GM18907 (cell line): ENCODE results near the gene PTGDR2.

Experiments used
- ATAC-seq: cut with Tn5 transposase; IDR thresholded peaks from one replicate; pipeline ENCODE4 v1.9.1; 2021; ENCODE audit warnings: mild to moderate bottlenecking, moderate library complexity; ENCODE audit not compliant: unreplicated experiment

Gene PTGDR2

GRCh38 chr11:60855726-60856633, at the start of gene PTGDR2:
PTGDR2 (minus strand) TSS chr11:60855950; CDS start chr11:60853722, 2,228 bp downstream.
- ATAC-seq = no peak

- no peak for ATAC-seq
Measured at GRCh38 chr11:60905047-60905446, 49.3 kb upstream of the PTGDR2 start.

GRCh38 chr11:60902625-60903024, 46.9 kb upstream of the PTGDR2 start:
- no peak for ATAC-seq

- no peak for ATAC-seq
Measured at GRCh38 chr11:60900673-60901404, 45.1 kb upstream of the PTGDR2 start.

GRCh38 chr11:60899977-60900376, 44.2 kb upstream of the PTGDR2 start:
- no peak for ATAC-seq

GRCh38 chr11:60899046-60899936, 43.5 kb upstream of the PTGDR2 start:
- ATAC-seq = no peak

GRCh38 chr11:60897496-60897895, 41.7 kb upstream of the PTGDR2 start:
- ATAC-seq = no peak

GRCh38 chr11:60895687-60896086, 39.9 kb upstream of the PTGDR2 start:
- ATAC-seq = no peak

GRCh38 chr11:60891103-60891741, 35.5 kb upstream of the PTGDR2 start:
- no peak for ATAC-seq

GRCh38 chr11:60890696-60891095, 34.9 kb upstream of the PTGDR2 start:
- no peak for ATAC-seq

GRCh38 chr11:60889869-60890311, 34.1 kb upstream of the PTGDR2 start:
- no peak for ATAC-seq

GRCh38 chr11:60887556-60887955, 31.8 kb upstream of the PTGDR2 start:
- peak; percentile 62 for ATAC-seq

- no peak for ATAC-seq
Measured at GRCh38 chr11:60880643-60881282, 25.0 kb upstream of the PTGDR2 start.

GRCh38 chr11:60879971-60880588, 24.3 kb upstream of the PTGDR2 start:
- no peak for ATAC-seq

GRCh38 chr11:60879104-60879503, 23.4 kb upstream of the PTGDR2 start:
- ATAC-seq = no peak

GRCh38 chr11:60878245-60879101, 22.7 kb upstream of the PTGDR2 start:
- no peak for ATAC-seq

GRCh38 chr11:60876168-60876485, 20.4 kb upstream of the PTGDR2 start:
- no peak for ATAC-seq

GRCh38 chr11:60875366-60876167, 19.8 kb upstream of the PTGDR2 start:
- ATAC-seq = no peak
